ENCODE results near the gene PHKA2.

- TF ChIP-seq CTCF (IDR thresholded peaks at IDR 0.05; ENCODE audit: low read depth, low read length) (no peak), POLR2A (IDR thresholded peaks at IDR 0.05; ENCODE audit: extremely low read depth, insufficient read length) (no peak)
These were observed 85.4 kb downstream of the PHKA2 start for GRCh38 chrX:18898492-18898891.

Data from NB4 (cell line).